H1 (cell line): ENCODE measurements around the gene GET3. TPM values are rescaled to one million over a fixed set of nuclear protein-coding genes. Genes with fewer than 3 reads are reported as not detected.
A peak's percentile ranks its signal among the peaks of the same experiment; 100 is the strongest.

ENCODE experiments used
- ASH2L ChIP-seq: fragments of 200-600, 300-600 bp; sonication (generic); IDR thresholded peaks from one replicate; pipeline ENCODE4 v1.7.1; 2017; ENCODE audit warnings: low read length
- BRCA1 ChIP-seq: IDR thresholded peaks from 2 replicates; pipeline ENCODE4 v1.6.1; 2012; ENCODE audit warnings: low read depth, low read length, improper control_type of control experiment
- CEBPB ChIP-seq: IDR thresholded peaks from 2 replicates; pipeline ENCODE4 v1.6.1; 2012; ENCODE audit warnings: low read depth, low read length
- CHD1 ChIP-seq: IDR thresholded peaks from 2 replicates; pipeline ENCODE4 v1.6.1; 2012; ENCODE audit warnings: low read depth, low read length, improper control_type of control experiment
- CHD2 ChIP-seq: IDR thresholded peaks from 2 replicates; pipeline ENCODE4 v1.6.1; 2012; ENCODE audit warnings: low read length, improper control_type of control experiment
- EP300 ChIP-seq, 2 experiments: IDR thresholded peaks; 1 replicate in 1 of 2; 2 replicates in 1 of 2; pipeline ENCODE4 v1.6.1; 2011 to 2012; ENCODE audit warnings: low read depth in 2 of 2, low read length in 2 of 2, mild to moderate bottlenecking in 2 of 2, borderline replicate concordance in 1 of 2, inconsistent platforms in 1 of 2, moderate library complexity in 1 of 2
- FOSL1 ChIP-seq: IDR thresholded peaks from 2 replicates; pipeline ENCODE4 v1.6.1; 2011; ENCODE audit warnings: mild to moderate bottlenecking, low read depth, low read length, moderate library complexity; ENCODE audit not compliant: insufficient read depth
- GTF2F1 ChIP-seq: IDR thresholded peaks from 2 replicates; pipeline ENCODE4 v1.6.1; 2012; ENCODE audit warnings: low read depth, low read length, improper control_type of control experiment, borderline replicate concordance
- HDAC2 ChIP-seq, 2 experiments: fragments of 300-600 bp in 1 of 2; sonication (generic) in 1 of 2; IDR thresholded peaks; 2 replicates each; pipeline ENCODE4 v1.6.1; 2011 to 2012; ENCODE audit warnings: low read depth in 2 of 2, low read length in 2 of 2, mild to moderate bottlenecking in 2 of 2, moderate library complexity in 2 of 2, borderline replicate concordance in 1 of 2, inconsistent platforms in 1 of 2
- JUND ChIP-seq: IDR thresholded peaks from 2 replicates; pipeline ENCODE4 v1.6.1; 2011; ENCODE audit warnings: mild to moderate bottlenecking, improper control_type of control experiment, low read length
- KDM4A ChIP-seq: IDR thresholded peaks from one replicate; pipeline ENCODE4 v1.7.1; 2012; ENCODE audit warnings: low read depth, mild to moderate bottlenecking, moderate library complexity, low read length, inconsistent platforms; ENCODE audit not compliant: severe bottlenecking
- RFX5 ChIP-seq: IDR thresholded peaks from 2 replicates; pipeline ENCODE4 v1.6.1; 2011; ENCODE audit warnings: low read depth, low read length, improper control_type of control experiment, borderline replicate concordance
- RNF2 ChIP-seq: fragments of 200-900, 300-1000 bp; sonication (generic); IDR thresholded peaks from 2 replicates; pipeline ENCODE4 v1.7.1; 2016; ENCODE audit warnings: borderline replicate concordance, low read depth, mild to moderate bottlenecking, antibody characterized with exemption, low read length; ENCODE audit not compliant: poor library complexity, severe bottlenecking; ENCODE audit errors: missing control alignments
- SIRT6 ChIP-seq: IDR thresholded peaks from one replicate; pipeline ENCODE4 v1.7.1; 2012; ENCODE audit warnings: low read length, inconsistent platforms
- SIX5 ChIP-seq: IDR thresholded peaks from 2 replicates; pipeline ENCODE4 v1.6.1; 2011; ENCODE audit warnings: mild to moderate bottlenecking, low read depth, low read length
- SP1 ChIP-seq: IDR thresholded peaks from 2 replicates; pipeline ENCODE4 v1.6.1; 2011; ENCODE audit warnings: low read depth, low read length
- SP4 ChIP-seq: IDR thresholded peaks from 2 replicates; pipeline ENCODE4 v1.6.1; 2012; ENCODE audit warnings: low read length, inconsistent platforms
- polyA plus RNA-seq, 7 experiments: library from polyadenylated mRNA; depleted of rRNA in 3 of 7; stranded (reverse) in 5 of 7; unstranded in 2 of 7; fragments of >200 nt in 5 of 7; fragments of 200-250 nt in 2 of 7; gene quantifications; 1 replicate in 5 of 7; 2 replicates in 1 of 7; 4 replicates in 1 of 7; pipeline versions ENCODE4 v1.2.1 to v1.2.3, GENCODE V29; 2011 to 2013; ENCODE audit warnings: missing spikeins in 2 of 7, mixed read lengths in 2 of 7
- total RNA-seq: library from RNA; stranded (reverse); fragmentation: NEBNext Ultra II Directional; extraction: Animal tissue kit (Norgen Biotek cat#: 25700); gene quantifications from 2 replicates; pipeline ENCODE4 v1.2.1, GENCODE V29; 2021
- TF ChIP-seq, protein P1 (sequence below), 3 experiments: IDR thresholded peaks; 1 replicate in 2 of 3; 2 replicates in 1 of 3; pipeline versions ENCODE4 v1.5.1 to v1.6.1; 2011; ENCODE audit warnings: low read length in 3 of 3, mild to moderate bottlenecking in 3 of 3, inconsistent platforms in 2 of 3, low read depth in 1 of 3, moderate library complexity in 1 of 3; ENCODE audit not compliant: insufficient read depth in 1 of 3; ENCODE audit errors: control extremely low read depth in 1 of 3
- TF ChIP-seq, protein P2 (sequence below): IDR thresholded peaks from 2 replicates; pipeline ENCODE4 v1.6.1; 2012; ENCODE audit warnings: inconsistent platforms
- TF ChIP-seq, protein P3 (sequence below): IDR thresholded peaks from 2 replicates; pipeline ENCODE4 v1.6.1; 2011; ENCODE audit warnings: low read length, improper control_type of control experiment

Gene GET3
- total and polyA plus RNA-seq, 2 of the 8 experiments (the other 6 are each of a cell fraction or from before 2014, with no cell fraction given): 105 to 297 TPM

DNA sequence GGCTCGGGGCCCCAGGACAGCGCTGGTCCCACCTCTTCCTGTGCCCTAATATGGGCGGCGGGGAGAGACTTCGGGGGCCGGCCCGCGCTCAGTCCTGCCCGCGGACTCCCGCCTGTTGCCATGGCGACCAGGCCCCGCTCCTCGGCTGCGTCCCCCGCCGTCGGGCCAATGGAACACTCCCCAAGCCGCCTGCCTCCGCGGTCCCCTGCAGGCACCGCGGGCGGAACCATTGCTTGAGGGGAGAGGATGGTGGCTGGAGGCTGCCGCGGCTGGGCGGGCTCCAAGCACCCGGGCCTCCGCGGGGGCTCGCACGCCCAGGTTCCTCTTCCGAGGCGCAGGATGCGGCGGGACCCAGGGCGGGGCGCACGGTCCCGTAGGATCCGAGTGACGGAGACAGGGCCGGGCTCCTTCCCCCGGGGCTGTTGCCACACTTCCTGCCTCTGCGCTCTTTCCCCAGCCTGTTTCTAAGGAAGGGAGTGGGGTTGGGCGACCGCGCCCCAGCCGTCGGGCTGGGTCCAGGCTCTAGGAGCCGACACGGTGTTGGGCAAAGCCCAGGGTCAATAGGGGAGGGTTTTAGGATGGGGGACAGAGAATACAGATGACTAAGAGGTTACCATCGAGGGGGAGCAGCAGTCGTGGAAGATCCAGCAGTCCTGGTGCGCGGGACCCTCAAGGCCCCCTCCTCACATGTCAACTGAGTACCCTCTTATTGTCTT lies 52.8 kb downstream of the GET3 start (continued):
- TF ChIP-seq, protein P1, sequence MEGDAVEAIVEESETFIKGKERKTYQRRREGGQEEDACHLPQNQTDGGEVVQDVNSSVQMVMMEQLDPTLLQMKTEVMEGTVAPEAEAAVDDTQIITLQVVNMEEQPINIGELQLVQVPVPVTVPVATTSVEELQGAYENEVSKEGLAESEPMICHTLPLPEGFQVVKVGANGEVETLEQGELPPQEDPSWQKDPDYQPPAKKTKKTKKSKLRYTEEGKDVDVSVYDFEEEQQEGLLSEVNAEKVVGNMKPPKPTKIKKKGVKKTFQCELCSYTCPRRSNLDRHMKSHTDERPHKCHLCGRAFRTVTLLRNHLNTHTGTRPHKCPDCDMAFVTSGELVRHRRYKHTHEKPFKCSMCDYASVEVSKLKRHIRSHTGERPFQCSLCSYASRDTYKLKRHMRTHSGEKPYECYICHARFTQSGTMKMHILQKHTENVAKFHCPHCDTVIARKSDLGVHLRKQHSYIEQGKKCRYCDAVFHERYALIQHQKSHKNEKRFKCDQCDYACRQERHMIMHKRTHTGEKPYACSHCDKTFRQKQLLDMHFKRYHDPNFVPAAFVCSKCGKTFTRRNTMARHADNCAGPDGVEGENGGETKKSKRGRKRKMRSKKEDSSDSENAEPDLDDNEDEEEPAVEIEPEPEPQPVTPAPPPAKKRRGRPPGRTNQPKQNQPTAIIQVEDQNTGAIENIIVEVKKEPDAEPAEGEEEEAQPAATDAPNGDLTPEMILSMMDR (IDR thresholded peaks at IDR 0.05; ENCODE audit: control extremely low read depth in 1 of 3, insufficient read depth in 1 of 3, low read depth in 1 of 3, low read length in 3 of 3): no peak
- no peak for TF ChIP-seq GTF2F1
- TF ChIP-seq FOSL1: no peak
- peak in 1 of 2 experiments; percentile 100; a peak in 2 of 3 replicates for TF ChIP-seq EP300 (IDR thresholded peaks at IDR 0.05; ENCODE audit: borderline replicate concordance in 1 of 2, low read depth in 2 of 2, low read length in 2 of 2)
- TF ChIP-seq SIX5: peak; percentile 12; the same call in 1 of the 2 replicates
- TF ChIP-seq RFX5: no peak; the same call in 1 of the 2 replicates
- TF ChIP-seq BRCA1: no peak
- TF ChIP-seq SP1: 0 out of 2 replicates have a peak, but pooled peaks have one; percentile 48
- no peak for TF ChIP-seq KDM4A
- TF ChIP-seq SP4: no peak
- TF ChIP-seq SIRT6: no peak
- peak; percentile 35 for TF ChIP-seq ASH2L
- no peak for TF ChIP-seq RNF2
- TF ChIP-seq, protein P2, sequence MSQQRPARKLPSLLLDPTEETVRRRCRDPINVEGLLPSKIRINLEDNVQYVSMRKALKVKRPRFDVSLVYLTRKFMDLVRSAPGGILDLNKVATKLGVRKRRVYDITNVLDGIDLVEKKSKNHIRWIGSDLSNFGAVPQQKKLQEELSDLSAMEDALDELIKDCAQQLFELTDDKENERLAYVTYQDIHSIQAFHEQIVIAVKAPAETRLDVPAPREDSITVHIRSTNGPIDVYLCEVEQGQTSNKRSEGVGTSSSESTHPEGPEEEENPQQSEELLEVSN: peak; percentile 62
- peak; percentile 94 for TF ChIP-seq CHD1
- peak; percentile 94 for TF ChIP-seq JUND
- TF ChIP-seq HDAC2 (IDR thresholded peaks at IDR 0.05; ENCODE audit: borderline replicate concordance in 1 of 2, low read depth in 2 of 2, low read length in 2 of 2): no peak
- 0 out of 2 replicates have a peak, but pooled peaks have one; percentile 48 for TF ChIP-seq CEBPB
- TF ChIP-seq CHD2: no peak
- TF ChIP-seq, protein P3, sequence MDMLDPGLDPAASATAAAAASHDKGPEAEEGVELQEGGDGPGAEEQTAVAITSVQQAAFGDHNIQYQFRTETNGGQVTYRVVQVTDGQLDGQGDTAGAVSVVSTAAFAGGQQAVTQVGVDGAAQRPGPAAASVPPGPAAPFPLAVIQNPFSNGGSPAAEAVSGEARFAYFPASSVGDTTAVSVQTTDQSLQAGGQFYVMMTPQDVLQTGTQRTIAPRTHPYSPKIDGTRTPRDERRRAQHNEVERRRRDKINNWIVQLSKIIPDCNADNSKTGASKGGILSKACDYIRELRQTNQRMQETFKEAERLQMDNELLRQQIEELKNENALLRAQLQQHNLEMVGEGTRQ: no peak
